ENCODE measurements around the gene SLC35F3. TPM values are rescaled to one million over a fixed set of nuclear protein-coding genes. Genes with fewer than 3 reads are reported as not detected.

Gene SLC35F3
- total and polyA plus RNA-seq, 2 experiments from 2014 or later = 1.0 to 3.2 TPM

- TF ChIP-seq JUNB (IDR thresholded peaks at IDR 0.05; ENCODE audit: unreplicated experiment) = no peak
- TF ChIP-seq NANOG (IDR thresholded peaks at IDR 0.05; ENCODE audit: borderline replicate concordance) = no peak
- TF ChIP-seq EZH2 (IDR thresholded peaks at IDR 0.05; ENCODE audit: low read depth, unreplicated experiment) = no peak
These were observed 100.1 kb downstream of the SLC35F3 start (continued) for GRCh38 chr1:234004591-234004990.

GRCh38 chr1:234007684-234008083 lies 103.2 kb downstream of the SLC35F3 start:
- no peak for ATAC-seq
- Mint-ChIP-seq H3K9me3 (no peaks in the 10 kb centered on the region), H3K4me1 (peaks cover 27% of the 10 kb centered on the region), H3K36me3 (ENCODE audit: low read depth) (no peaks in the 10 kb centered on the region), H3K27ac (no peak overlapping the region), H3K27me3 (ENCODE audit: insufficient read depth, low read depth, poor library complexity) (peaks cover 2% of the 10 kb centered on the region), H3K4me3 (no peak overlapping the region)
- H3K4me1 ChIP-seq (ENCODE audit: insufficient read depth) = peaks cover 19% of the 10 kb centered on the region; the same call in 1 of the 2 replicates
- no peak overlapping the region for H3K27ac ChIP-seq (ENCODE audit: low read depth)
- H3K36me3 ChIP-seq (ENCODE audit: insufficient read depth) = no peaks in the 10 kb centered on the region
- H3K9me2 ChIP-seq (ENCODE audit: insufficient read depth) = peaks cover 6% of the 10 kb centered on the region; the same call in 1 of the 2 replicates
- H4K20me1 ChIP-seq (replicated peaks; ENCODE audit: insufficient read depth) = no peaks in the 10 kb centered on the region; the same call in 1 of the 2 replicates
- DNase-seq (ENCODE audit: low spot score) = no peak
- no peaks in the 10 kb centered on the region for H3K79me2 ChIP-seq (replicated peaks; ENCODE audit: insufficient read depth)
- no peaks in the 10 kb centered on the region for H3F3A ChIP-seq (replicated peaks; ENCODE audit: low read depth)
- H3K4me3 ChIP-seq = no peak overlapping the region
- no peak overlapping the region for H2AFZ ChIP-seq
- TF ChIP-seq EZH2 (IDR thresholded peaks at IDR 0.05; ENCODE audit: low read depth, unreplicated experiment) (no peak), POLR2AphosphoS5 (IDR thresholded peaks at IDR 0.05; ENCODE audit: low read depth) (no peak), ZNF114 (CRISPR knock-in tag; IDR thresholded peaks at IDR 0.05) (no peak), ETS1 (IDR thresholded peaks at IDR 0.05) (no peak)
- peaks cover 6% of the 10 kb centered on the region for H3K27me3 ChIP-seq (ENCODE audit: insufficient read depth)
- no peak overlapping the region for H3K4me2 ChIP-seq

- no peak overlapping the region for H3K27ac Mint-ChIP-seq
- peaks cover 2% of the 10 kb centered on the region for H3K27me3 Mint-ChIP-seq (ENCODE audit: insufficient read depth, low read depth, poor library complexity)
- DNase-seq (ENCODE audit: low spot score) = no peak
- Histone ChIP-seq H2AFZ (no peak overlapping the region), H3K9me2 (ENCODE audit: insufficient read depth) (0 out of 2 replicates have a peak, but pooled peaks cover 3% of the 10 kb centered on the region), H3K27me3 (ENCODE audit: insufficient read depth) (peaks cover 6% of the 10 kb centered on the region), H3K79me2 (replicated peaks; ENCODE audit: insufficient read depth) (no peaks in the 10 kb centered on the region), H3K27ac (ENCODE audit: low read depth) (no peak overlapping the region), H3K36me3 (ENCODE audit: insufficient read depth) (no peaks in the 10 kb centered on the region), H3K4me3 (no peak overlapping the region), H3K4me2 (no peak overlapping the region), H4K20me1 (replicated peaks; ENCODE audit: insufficient read depth) (no peaks in the 10 kb centered on the region; the same call in 1 of the 2 replicates), H3F3A (replicated peaks; ENCODE audit: low read depth) (no peaks in the 10 kb centered on the region), H3K4me1 (ENCODE audit: insufficient read depth) (peaks cover 19% of the 10 kb centered on the region; the same call in 1 of the 2 replicates)
- H3K36me3 Mint-ChIP-seq (ENCODE audit: low read depth) = no peaks in the 10 kb centered on the region
- no peak for ATAC-seq
- H3K4me3 Mint-ChIP-seq = no peak overlapping the region
- H3K9me3 Mint-ChIP-seq = no peaks in the 10 kb centered on the region
- peaks cover 27% of the 10 kb centered on the region for H3K4me1 Mint-ChIP-seq
- no peak for TF ChIP-seq JUNB (IDR thresholded peaks at IDR 0.05; ENCODE audit: unreplicated experiment)
- TF ChIP-seq CREB1 (CRISPR knock-in tag; IDR thresholded peaks at IDR 0.05; ENCODE audit: low read depth) = no peak
- TF ChIP-seq POLR2AphosphoS5 (IDR thresholded peaks at IDR 0.05; ENCODE audit: low read depth) = no peak
- TF ChIP-seq NANOG (IDR thresholded peaks at IDR 0.05; ENCODE audit: borderline replicate concordance) = no peak
- TF ChIP-seq ZNF462 (CRISPR knock-in tag; IDR thresholded peaks at IDR 0.05) = no peak
- TF ChIP-seq EZH2 (IDR thresholded peaks at IDR 0.05; ENCODE audit: low read depth, unreplicated experiment) = no peak
- TF ChIP-seq ZNF331 (CRISPR knock-in tag; IDR thresholded peaks at IDR 0.05; ENCODE audit: low read depth) = no peak
- no peak for TF ChIP-seq ETS1 (IDR thresholded peaks at IDR 0.05)
These were observed 104.1 kb downstream of the SLC35F3 start for GRCh38 chr1:234008591-234008990.
